HL-60 (cell line): ENCODE data around the gene USH2A.

Experiments
- CTCF ChIP-seq: IDR thresholded peaks from one replicate; pipeline ENCODE4 v1.5.1; 2011; ENCODE audit warnings: low read length, control low read depth, inconsistent platforms; ENCODE audit not compliant: insufficient read depth
- GABPA ChIP-seq: IDR thresholded peaks from 2 replicates; pipeline ENCODE4 v1.6.1; 2012; ENCODE audit warnings: low read depth
- POLR2AphosphoS5 ChIP-seq: IDR thresholded peaks from 2 replicates; pipeline ENCODE4 v1.6.1; 2012; ENCODE audit warnings: low read depth
- REST ChIP-seq: IDR thresholded peaks from 2 replicates; pipeline ENCODE4 v1.6.1; 2012; ENCODE audit warnings: low read depth; ENCODE audit not compliant: insufficient replicate concordance
- SPI1 ChIP-seq: IDR thresholded peaks from 2 replicates; pipeline ENCODE4 v1.6.1; 2012; ENCODE audit warnings: low read depth, mild to moderate bottlenecking, borderline replicate concordance

GRCh38 chr1:216076751-216077150 is 346.5 kb downstream of the USH2A start:
- TF ChIP-seq GABPA, result no peak
- TF ChIP-seq CTCF, result no peak
- no peak for TF ChIP-seq REST
- no peak for TF ChIP-seq POLR2AphosphoS5
- no peak for TF ChIP-seq SPI1
